ENCODE results near the gene DICER1. TPM values are rescaled to one million over a fixed set of nuclear protein-coding genes. Genes with fewer than 3 reads are reported as not detected.

DICER1 gene
- polyA plus RNA-seq, 1 donor (not counting 4 experiments of a cell fraction or from before 2014, with no cell fraction given) = 31.6 TPM

- no peaks in the 10 kb centered on the region for H3K9me1 ChIP-seq (ENCODE audit: control insufficient read depth, extremely low read depth, insufficient read depth, low read length)
- DNase-seq (ENCODE audit: low read depth, low spot score) = no peak
- H3K4me3 ChIP-seq (ENCODE audit: control insufficient read depth in 2 of 3, extremely low read depth in 1 of 3, insufficient read depth in 2 of 3, low read depth in 1 of 3, low read length in 3 of 3) = no peak overlapping the region
- no peak overlapping the region for H3K27ac ChIP-seq (ENCODE audit: control insufficient read depth, insufficient read depth, low read length)
- peaks cover 3% of the 10 kb centered on the region for H3K27me3 ChIP-seq (ENCODE audit: control insufficient read depth, extremely low read depth, insufficient read depth, low read length)
- H3K9ac ChIP-seq (ENCODE audit: control insufficient read depth, extremely low read depth, insufficient read depth, low read length) = no peak overlapping the region
- no peaks in the 10 kb centered on the region for H3K79me2 ChIP-seq (ENCODE audit: control insufficient read depth, insufficient read depth, low read length)
- no peaks in the 10 kb centered on the region for H4K20me1 ChIP-seq (ENCODE audit: control insufficient read depth, extremely low read depth, insufficient read depth, low read length)
- no peaks in the 10 kb centered on the region for H3K4me1 ChIP-seq (ENCODE audit: control insufficient read depth, extremely low read depth, insufficient read depth, low read length)
- no peaks in the 10 kb centered on the region for H3K9me3 ChIP-seq (ENCODE audit: control insufficient read depth, low read depth, low read length)
- no peak overlapping the region for H3K4me2 ChIP-seq (ENCODE audit: control insufficient read depth, extremely low read depth, insufficient read depth, low read depth, low read length)
- no peak for FAIRE-seq
- no peak for TF ChIP-seq CTCF (optimal IDR thresholded peaks at IDR 0.05 in 1 of 3, IDR thresholded peaks at IDR 0.05 in 1 of 3, conservative IDR thresholded peaks at IDR 0.05 in 1 of 3; ENCODE audit: extremely low read depth in 1 of 3, insufficient read depth in 2 of 3, low read length in 3 of 3)
- no peak for TF ChIP-seq EZH2 (IDR thresholded peaks at IDR 0.05; ENCODE audit: low read length)
- no peak overlapping the region for H2AFZ ChIP-seq (ENCODE audit: control insufficient read depth, low read length)
- dilution Hi-C loops (cut with MboI; ENCODE audit: extremely low pct_ligation_motif_present, low sequenced_read_pairs) = no loop called here
- no peaks in the 10 kb centered on the region for H3K36me3 ChIP-seq (ENCODE audit: control insufficient read depth in 2 of 2, extremely low read depth in 1 of 2, insufficient read depth in 2 of 2, low read length in 2 of 2)
These were observed 86.4 kb downstream of the DICER1 start for GRCh38 chr14:95070748-95071435.

- no peaks in the 10 kb centered on the region for H4K20me1 ChIP-seq (ENCODE audit: control insufficient read depth, extremely low read depth, insufficient read depth, low read length)
- H3K9me1 ChIP-seq (ENCODE audit: control insufficient read depth, extremely low read depth, insufficient read depth, low read length) = no peaks in the 10 kb centered on the region
- no peaks in the 10 kb centered on the region for H3K4me1 ChIP-seq (ENCODE audit: control insufficient read depth, extremely low read depth, insufficient read depth, low read length)
- TF ChIP-seq CTCF (optimal IDR thresholded peaks at IDR 0.05 in 1 of 3, IDR thresholded peaks at IDR 0.05 in 1 of 3, conservative IDR thresholded peaks at IDR 0.05 in 1 of 3; ENCODE audit: extremely low read depth in 1 of 3, insufficient read depth in 2 of 3, low read length in 3 of 3) = no peak
- no peak for TF ChIP-seq EZH2 (IDR thresholded peaks at IDR 0.05; ENCODE audit: low read length)
- dilution Hi-C loops (cut with MboI; ENCODE audit: extremely low pct_ligation_motif_present, low sequenced_read_pairs) = no loop called here
- H3K9me3 ChIP-seq (ENCODE audit: control insufficient read depth, low read depth, low read length) = no peaks in the 10 kb centered on the region
- H3K27me3 ChIP-seq (ENCODE audit: control insufficient read depth, extremely low read depth, insufficient read depth, low read length) = peaks cover 3% of the 10 kb centered on the region
- no peak for DNase-seq (ENCODE audit: low read depth, low spot score)
- no peak overlapping the region for H3K4me2 ChIP-seq (ENCODE audit: control insufficient read depth, extremely low read depth, insufficient read depth, low read depth, low read length)
- H3K27ac ChIP-seq (ENCODE audit: control insufficient read depth, insufficient read depth, low read length) = no peak overlapping the region
- H3K9ac ChIP-seq (ENCODE audit: control insufficient read depth, extremely low read depth, insufficient read depth, low read length) = no peak overlapping the region
- H2AFZ ChIP-seq (ENCODE audit: control insufficient read depth, low read length) = no peak overlapping the region
- no peak for FAIRE-seq
- no peaks in the 10 kb centered on the region for H3K36me3 ChIP-seq (ENCODE audit: control insufficient read depth in 2 of 2, extremely low read depth in 1 of 2, insufficient read depth in 2 of 2, low read length in 2 of 2)
- no peak overlapping the region for H3K4me3 ChIP-seq (ENCODE audit: control insufficient read depth in 2 of 3, extremely low read depth in 1 of 3, insufficient read depth in 2 of 3, low read depth in 1 of 3, low read length in 3 of 3)
- H3K79me2 ChIP-seq (ENCODE audit: control insufficient read depth, insufficient read depth, low read length) = no peaks in the 10 kb centered on the region
These were observed 87.8 kb downstream of the DICER1 start for GRCh38 chr14:95069547-95069946.
